Sigmoid colon (tissue), 7 donors: ENCODE measurements around the gene CLDN16. TPM values are rescaled to one million over a fixed set of nuclear protein-coding genes. Genes with fewer than 3 reads are reported as not detected.

Source experiments
- DNase-seq: peaks from one replicate; pipeline ENCODE4 v3.0.0-alpha.2; 2019
- H3K27ac ChIP-seq, 4 donors: fragments of 200-600 bp; sonication (generic); one replicate each; pipeline ENCODE4 v1.5.1; 2016 to 2019; ENCODE audit warnings: mild to moderate bottlenecking in 1 of 4
- H3K27me3 ChIP-seq, 3 donors: fragments of 200-600 bp; sonication (generic); one replicate each; pipeline ENCODE4 v1.5.1; 2019; ENCODE audit warnings: mild to moderate bottlenecking in 1 of 3
- H3K36me3 ChIP-seq, 4 donors: fragments of 200-600 bp; sonication (generic); one replicate each; pipeline ENCODE4 v1.5.1; 2016 to 2019
- H3K4me1 ChIP-seq, 4 donors: fragments of 200-600 bp; sonication (generic); one replicate each; pipeline ENCODE4 v1.5.1; 2017 to 2019
- H3K4me3 ChIP-seq, 4 donors: fragments of 200-600 bp; sonication (generic); one replicate each; pipeline ENCODE4 v1.5.1; 2017 to 2019; ENCODE audit warnings: mild to moderate bottlenecking in 2 of 4, moderate library complexity in 1 of 4
- H3K9me3 ChIP-seq, 4 donors: fragments of 200-600 bp in 3 of 4; sonication (generic) in 3 of 4; one replicate each; pipeline versions ENCODE4 v1.5.1 to v1.6.1; 2013 to 2019
- CTCF ChIP-seq, 4 experiments: fragments of 450-650 bp in 3 of 4; fragments of 200-600 bp in 1 of 4; IDR thresholded peaks; one replicate each; pipeline ENCODE4 v1.5.1; 2016 to 2019; ENCODE audit warnings: antibody characterized with exemption in 4 of 4, mild to moderate bottlenecking in 3 of 4, moderate library complexity in 2 of 4
- EP300 ChIP-seq, 4 donors: sonication (generic); formaldehyde crosslinking; IDR thresholded peaks; one replicate each; pipeline ENCODE4 v1.6.1; 2017; ENCODE audit warnings: antibody characterized with exemption in 4 of 4
- POLR2A ChIP-seq, 2 donors: fragments of 450-650 bp; IDR thresholded peaks; one replicate each; pipeline ENCODE4 v1.6.1; 2016; ENCODE audit warnings: antibody characterized with exemption in 2 of 2, mild to moderate bottlenecking in 2 of 2, moderate library complexity in 2 of 2
- POLR2AphosphoS5 ChIP-seq, 4 donors: sonication (generic); formaldehyde crosslinking; IDR thresholded peaks; one replicate each; pipeline ENCODE4 v1.6.1; 2017; ENCODE audit warnings: antibody characterized with exemption in 4 of 4
- WGBS, 2 donors: extraction: QIAGEN DNeasy Blood & Tissue Kit; methylation state at CpG; one replicate each; pipeline ENCODE4 v1.1.7; 2013; 5-methylcytosine and 5-hydroxymethylcytosine counted together
- intact Hi-C: fragments of 100-400 bp; cut with DNase I; formaldehyde crosslinking; loops from one replicate; pipeline ENCODE4 v1.15.1; 2023
- polyA plus RNA-seq, 3 donors: library from polyadenylated mRNA; stranded (reverse); fragments of 200-250 nt; gene quantifications; one replicate each; pipeline ENCODE4 v1.2.3, GENCODE V29; 2013
- total RNA-seq, 4 donors: library from RNA; depleted of rRNA; stranded (reverse); fragments of >200 nt; gene quantifications; one replicate each; pipeline ENCODE4 v1.1.0, GENCODE V29; 2016
- donor health status: healthy with polysubstance abuse.
- donor health status: Bipolar disorder and iron deficiency.
- donor health status: healthy.

CLDN16 gene
- total and polyA plus RNA-seq, 7 donors: 0.01 TPM; not detected in 6

- Histone ChIP-seq H3K27ac (no peak overlapping the region), H3K4me3 (no peak overlapping the region), H3K4me1 (no peaks in the 10 kb centered on the region), H3K9me3 (no peaks in the 10 kb centered on the region), H3K27me3 (no peaks in the 10 kb centered on the region), H3K36me3 (no peaks in the 10 kb centered on the region)
- DNase-seq: no peak
- WGBS, 2 donors: 92 to 93% methylated on average over 8 of the region's 8 CpGs
- intact Hi-C loops: no loop called here
- TF ChIP-seq CTCF (IDR thresholded peaks at IDR 0.05): no peak
- TF ChIP-seq EP300 (IDR thresholded peaks at IDR 0.05): no peak
- TF ChIP-seq POLR2A (IDR thresholded peaks at IDR 0.05): no peak
- TF ChIP-seq POLR2AphosphoS5 (IDR thresholded peaks at IDR 0.05): no peak
These were observed 16.8 kb downstream of the CLDN16 start for GRCh38 chr3:190404715-190405114.

GRCh38 chr3:190414297-190414696, 26.3 kb downstream of the CLDN16 start:
- no peak for TF ChIP-seq CTCF (IDR thresholded peaks at IDR 0.05)
- no peak for TF ChIP-seq POLR2A (IDR thresholded peaks at IDR 0.05)
- no peak for TF ChIP-seq POLR2AphosphoS5 (IDR thresholded peaks at IDR 0.05)
- no peak for TF ChIP-seq EP300 (IDR thresholded peaks at IDR 0.05)
- H3K4me3 ChIP-seq: no peak overlapping the region
- no peak for DNase-seq
- H3K36me3 ChIP-seq: no peaks in the 10 kb centered on the region
- WGBS, 2 donors: 88 to 90% methylated on average over 3 of the region's 3 CpGs
- H3K4me1 ChIP-seq: no peaks in the 10 kb centered on the region
- intact Hi-C loops: no loop called here
- H3K9me3 ChIP-seq: no peaks in the 10 kb centered on the region
- H3K27ac ChIP-seq: no peak overlapping the region
- H3K27me3 ChIP-seq: no peaks in the 10 kb centered on the region

- Histone ChIP-seq H3K36me3 (no peaks in the 10 kb centered on the region), H3K4me1 (peaks cover 0 to 3% (median 0%) of the 10 kb centered on the region in 4 donors), H3K27ac (no peak overlapping the region), H3K9me3 (no peaks in the 10 kb centered on the region), H3K4me3 (no peak overlapping the region), H3K27me3 (no peaks in the 10 kb centered on the region)
- TF ChIP-seq POLR2A (IDR thresholded peaks at IDR 0.05) (no peak), CTCF (IDR thresholded peaks at IDR 0.05) (no peak), POLR2AphosphoS5 (IDR thresholded peaks at IDR 0.05) (no peak), EP300 (IDR thresholded peaks at IDR 0.05) (no peak)
- no peak for DNase-seq
- 51 to 61% methylated on average over 2 of the region's 2 CpGs for WGBS, 2 donors
- intact Hi-C loops: loop anchor here (5.0 to 10.0 kb wide), 2 partner anchors 97 to 199 kb away; no protein-coding TSS in a partner anchor
These were observed 36.1 kb downstream of the CLDN16 start for GRCh38 chr3:190424108-190424477.

GRCh38 chr3:190424478-190425439, 36.8 kb downstream of the CLDN16 start:
- Histone ChIP-seq H3K9me3 (no peaks in the 10 kb centered on the region), H3K36me3 (no peaks in the 10 kb centered on the region), H3K27ac (no peak overlapping the region), H3K27me3 (no peaks in the 10 kb centered on the region), H3K4me1 (peaks cover 0 to 3% (median 0%) of the 10 kb centered on the region in 4 donors), H3K4me3 (no peak overlapping the region)
- DNase-seq: no peak
- TF ChIP-seq POLR2A (IDR thresholded peaks at IDR 0.05) (no peak), EP300 (IDR thresholded peaks at IDR 0.05) (no peak), CTCF (IDR thresholded peaks at IDR 0.05) (peak in 1 of 4 experiments; percentile 52), POLR2AphosphoS5 (IDR thresholded peaks at IDR 0.05) (no peak)
- intact Hi-C loops: loop anchor here (5.0 to 10.0 kb wide), 2 partner anchors 97 to 200 kb away; no protein-coding TSS in a partner anchor
- whole genome bisulfite sequencing, 2 donors: 16 to 34% methylated on average over 16 of the region's 16 CpGs
